DMS 273 (cell line): ENCODE data around the gene FAHD2A.
"Not testable (repeated sequence)": the region's sequence is repeated elsewhere in the genome, so short reads cannot be mapped to it uniquely, and the experiment has no call there.

ENCODE experiments used
- DNase-seq: peaks from one replicate; lab custom pipeline; 2025; ENCODE audit not compliant: unreplicated experiment; lab: John Stamatoyannopoulos, UW

Gene FAHD2A

DNA sequence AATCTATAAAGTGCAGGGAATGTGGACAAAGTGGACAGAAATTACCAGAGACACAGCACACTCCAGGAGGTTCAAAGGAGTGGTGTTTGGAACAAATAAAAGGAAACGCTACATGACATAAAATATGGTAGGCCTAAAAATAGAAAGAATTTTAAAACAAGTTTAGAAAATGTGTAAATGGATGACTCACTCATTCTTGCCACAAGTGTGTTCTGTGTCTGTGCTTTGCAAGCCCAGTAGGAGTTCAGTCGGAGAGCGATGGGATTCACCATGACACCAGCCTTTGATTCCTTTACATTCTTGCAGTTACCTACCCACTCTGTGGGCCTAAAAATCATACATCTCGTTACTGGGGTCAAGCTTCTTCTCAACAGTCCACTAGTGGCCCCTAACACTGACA is 30.9 kb downstream of the FAHD2A start:
- not testable (repeated sequence) for DNase-seq

DNA sequence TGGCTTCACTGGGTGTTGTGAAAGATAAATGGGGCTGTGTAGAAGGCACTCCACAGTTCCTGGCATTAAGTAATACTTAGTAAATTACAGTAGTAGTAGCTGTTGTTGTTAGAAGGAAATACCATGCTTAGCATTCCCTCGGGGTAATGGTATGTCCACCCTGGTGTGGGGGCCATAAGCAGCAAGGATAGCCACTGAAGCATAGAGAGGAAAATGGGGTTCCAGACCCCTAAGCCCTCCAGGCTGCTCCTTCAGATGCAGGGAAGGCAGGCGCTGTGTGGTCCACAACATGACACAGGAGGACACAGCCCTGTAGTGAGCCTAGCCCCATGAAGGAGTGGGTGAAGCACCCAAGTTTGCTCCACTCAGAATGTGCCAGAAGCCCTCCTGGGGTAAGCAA is 31.5 kb downstream of the FAHD2A start:
- not testable (repeated sequence) for DNase-seq

DNA sequence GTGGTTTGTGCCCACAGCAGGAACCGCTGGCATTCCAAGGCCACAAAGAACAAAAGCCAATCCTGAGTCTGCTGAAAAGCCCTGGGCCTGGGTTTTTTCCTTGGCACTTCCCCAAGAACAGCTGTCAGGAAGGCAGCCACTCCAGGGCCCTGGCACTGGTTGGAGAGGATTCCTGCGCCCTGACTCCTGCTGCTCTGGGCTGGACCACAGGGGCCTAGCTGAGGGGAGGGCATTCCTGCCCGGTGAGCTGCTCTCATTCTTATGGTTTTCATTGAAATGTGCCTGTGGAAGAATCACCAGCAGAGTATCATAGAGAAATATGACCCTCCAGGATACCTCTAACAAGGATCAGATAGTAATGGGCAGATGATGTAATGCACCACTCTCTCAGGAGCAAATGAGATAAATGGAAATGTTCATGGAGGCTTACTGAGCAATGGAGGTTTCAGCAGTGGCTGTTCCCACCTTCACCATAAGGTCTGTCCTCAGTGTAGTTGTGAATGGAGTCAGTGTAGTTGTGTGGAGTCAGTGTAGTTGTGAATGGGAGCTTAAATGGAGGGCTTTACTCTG is 32.1 kb downstream of the FAHD2A start:
- DNase-seq, result not testable (repeated sequence)

DNA sequence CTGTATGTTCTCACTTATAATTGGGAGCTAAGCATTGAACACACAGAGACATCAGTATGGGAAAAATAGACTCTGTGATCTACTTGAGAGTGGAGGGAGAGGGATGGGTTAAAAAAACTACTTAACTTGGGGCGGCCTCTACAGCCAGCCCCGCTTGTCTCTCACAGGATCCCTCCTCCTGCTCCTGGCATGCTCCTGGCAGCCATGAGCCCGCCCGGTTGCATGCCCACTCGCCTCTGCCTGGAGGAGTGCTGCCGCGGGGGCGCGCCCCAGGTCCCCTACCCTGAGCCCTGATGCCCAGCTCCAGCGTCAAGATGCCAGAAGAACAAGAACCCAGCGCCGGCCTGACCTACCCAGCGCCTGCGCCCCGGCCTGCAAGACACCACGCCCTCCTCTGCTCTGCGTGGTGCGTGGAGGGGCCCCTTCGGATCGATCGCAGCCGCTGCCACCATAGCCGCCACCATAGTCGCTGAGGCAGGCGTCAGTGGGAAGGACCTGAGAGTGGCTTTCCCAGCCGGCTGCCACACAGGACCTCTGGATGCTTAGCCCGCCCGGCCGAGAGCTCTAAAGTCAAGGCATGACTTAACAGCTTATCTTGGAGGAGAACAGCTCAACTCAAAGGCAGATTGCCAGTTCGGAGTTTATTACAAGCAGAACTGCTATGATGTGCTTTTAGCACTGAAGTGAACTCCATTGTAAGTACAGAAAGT is 32.8 kb downstream of the FAHD2A start:
- DNase-seq, result not testable (repeated sequence)

DNA sequence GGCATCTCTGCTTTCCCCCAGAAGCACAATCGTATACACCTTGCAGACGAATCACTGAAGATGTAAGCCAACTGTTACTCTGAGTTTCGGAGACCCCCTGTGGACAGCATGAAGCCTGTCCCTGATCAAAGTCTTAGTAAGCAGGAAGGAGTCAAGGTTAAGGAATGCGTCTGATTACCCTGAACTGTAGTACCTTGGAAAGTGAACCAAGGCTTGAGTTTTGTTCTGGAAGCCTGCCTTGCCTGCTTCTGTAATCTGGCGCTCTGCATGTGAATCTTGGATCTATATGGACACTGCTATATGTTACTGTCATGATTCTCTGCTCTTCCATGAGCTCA is 33.3 kb downstream of the FAHD2A start:
- DNase-seq, result not testable (repeated sequence)

DNA sequence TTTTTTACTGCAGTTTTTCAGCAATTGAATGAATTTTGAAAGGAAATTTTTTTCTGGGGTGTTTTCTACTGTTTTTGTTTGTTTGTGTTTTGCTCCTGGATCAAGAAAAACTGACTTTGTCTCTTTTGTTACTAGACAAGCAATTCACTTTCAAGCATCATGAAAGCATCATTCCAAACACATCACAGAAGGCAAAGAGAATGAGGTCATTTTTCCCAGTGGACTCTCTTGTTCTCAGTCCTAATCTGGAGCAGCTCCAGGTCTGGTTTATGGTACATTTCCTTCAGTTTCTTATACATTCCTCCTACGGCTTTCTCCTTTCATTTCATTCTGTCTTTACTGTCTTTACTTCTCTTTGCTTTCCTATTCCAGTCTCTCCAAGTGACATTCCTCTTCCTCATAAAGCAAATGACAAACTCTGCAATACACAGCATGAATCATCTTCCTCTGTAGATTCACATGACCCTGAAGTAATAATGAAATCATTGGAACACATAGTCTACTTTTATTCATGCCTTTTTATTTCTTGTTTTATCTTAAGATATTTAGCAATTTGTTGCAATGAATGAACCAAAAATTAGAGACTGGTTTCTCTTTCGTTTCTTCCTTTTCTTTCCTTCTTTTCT is 40.1 kb downstream of the FAHD2A start:
- DNase-seq, result not testable (repeated sequence)

DNA sequence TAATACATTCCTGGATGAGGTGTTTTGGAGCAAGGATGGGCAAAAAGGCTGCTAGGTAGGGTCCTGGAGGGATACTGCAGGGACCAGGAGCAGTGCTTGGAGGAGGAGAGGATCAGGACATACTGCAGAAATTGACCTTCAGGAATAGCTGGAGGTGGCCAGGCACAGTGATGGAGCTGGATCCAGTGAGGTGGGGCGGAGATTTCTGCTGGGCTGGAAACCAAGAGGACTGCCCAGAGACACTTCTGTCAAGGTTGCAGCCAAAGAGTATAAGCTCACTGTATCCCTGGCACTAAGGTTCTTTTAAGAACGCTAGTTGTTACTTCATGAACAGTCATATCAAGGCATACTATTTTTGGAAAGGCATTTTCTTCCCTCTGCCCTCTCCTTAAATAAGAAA is 42.8 kb downstream of the FAHD2A start:
- not testable (repeated sequence) for DNase-seq

DNA sequence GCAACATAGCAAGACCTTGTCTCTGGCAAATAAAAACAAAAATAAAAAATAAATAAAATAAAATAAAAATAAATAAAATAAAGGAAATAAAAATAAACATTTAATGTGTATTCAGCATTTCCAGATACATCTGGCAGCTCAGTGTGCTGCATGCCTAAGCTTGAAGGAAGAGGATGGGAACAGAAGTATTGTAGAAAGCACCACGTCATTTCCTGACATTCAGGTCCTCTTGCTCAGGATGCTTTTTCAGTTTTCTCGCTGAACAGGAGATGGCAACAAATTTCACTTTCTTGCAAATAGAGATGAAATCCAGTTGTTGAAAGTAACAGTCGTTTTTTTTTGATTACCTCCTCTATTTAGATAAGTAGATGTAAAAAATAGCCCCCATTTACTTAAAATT is 60.8 kb downstream of the FAHD2A start:
- DNase-seq, result not testable (repeated sequence)
